Ecto neural progenitor cell (in vitro differentiated cells): ENCODE measurements around the gene PRKCE.
"Not testable (repeated sequence)": the region's sequence is repeated elsewhere in the genome, so short reads cannot be mapped to it uniquely, and the experiment has no call there.

Experiments
- DNase-seq: peaks from one replicate; pipeline ENCODE4 v3.0.0-alpha.2; 2018; ENCODE audit warnings: low spot score

The PRKCE gene

DNA sequence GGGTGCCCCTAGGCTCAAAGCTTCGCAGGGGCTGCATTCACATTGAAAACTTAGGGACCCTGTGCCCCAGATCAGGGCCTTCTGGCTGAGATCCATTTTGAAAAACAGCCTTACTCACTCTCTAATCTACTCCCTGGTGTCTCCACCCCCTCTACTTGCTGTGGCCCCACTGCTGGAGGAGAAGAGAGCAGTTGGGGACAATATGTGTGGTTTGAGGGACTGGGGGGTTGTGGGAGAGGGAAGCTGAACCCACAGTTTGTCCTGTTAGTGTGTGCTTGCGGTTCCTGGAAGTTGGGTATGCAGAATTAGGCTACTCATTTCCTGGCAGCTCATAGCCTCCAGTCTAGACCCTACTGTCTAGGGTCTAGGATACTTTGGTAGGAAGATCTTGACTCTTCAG lies 211.4 kb downstream of the PRKCE start:
- no peak for DNase-seq

GRCh38 chr2:45864121-45864520 lies 212.6 kb downstream of the PRKCE start:
- no peak for DNase-seq

DNA sequence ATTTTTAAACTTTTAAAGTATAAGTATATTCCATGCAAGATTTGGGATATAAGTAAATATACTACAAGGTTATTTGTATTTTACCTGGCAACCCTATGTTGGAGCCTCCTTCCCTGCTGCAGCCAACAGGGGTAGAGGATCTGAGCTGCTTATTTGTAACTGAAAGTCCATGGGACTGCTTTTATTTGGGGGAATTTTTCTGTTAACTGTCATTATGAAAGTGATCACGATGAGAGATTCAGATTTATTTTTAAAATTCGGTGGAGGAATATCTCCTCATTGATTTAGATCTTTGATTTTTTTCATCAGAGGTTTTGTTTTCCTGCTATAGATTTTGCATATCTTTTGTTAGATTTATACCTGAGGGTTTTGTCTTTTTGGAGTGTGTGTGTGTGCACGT lies 215.9 kb downstream of the PRKCE start:
- no peak for DNase-seq

- DNase-seq = no peak
Observed at GRCh38 chr2:45867800-45868199, 216.3 kb downstream of the PRKCE start.

DNA sequence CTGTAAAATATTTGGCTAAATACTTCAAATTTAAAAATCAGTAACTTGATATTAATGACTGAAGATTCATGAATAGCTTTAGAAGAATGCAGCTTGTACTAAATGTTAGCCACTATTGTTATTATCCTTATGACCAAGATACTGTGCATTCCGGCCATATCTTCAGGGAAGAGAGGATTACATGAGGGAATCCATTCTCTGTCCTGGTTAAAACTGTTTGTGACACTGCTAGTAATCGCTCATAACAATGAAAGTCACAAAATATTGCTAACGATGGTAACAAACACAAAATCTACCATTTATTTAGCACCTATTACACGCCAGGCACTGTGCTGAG lies 217.7 kb downstream of the PRKCE start:
- DNase-seq = no peak

DNA sequence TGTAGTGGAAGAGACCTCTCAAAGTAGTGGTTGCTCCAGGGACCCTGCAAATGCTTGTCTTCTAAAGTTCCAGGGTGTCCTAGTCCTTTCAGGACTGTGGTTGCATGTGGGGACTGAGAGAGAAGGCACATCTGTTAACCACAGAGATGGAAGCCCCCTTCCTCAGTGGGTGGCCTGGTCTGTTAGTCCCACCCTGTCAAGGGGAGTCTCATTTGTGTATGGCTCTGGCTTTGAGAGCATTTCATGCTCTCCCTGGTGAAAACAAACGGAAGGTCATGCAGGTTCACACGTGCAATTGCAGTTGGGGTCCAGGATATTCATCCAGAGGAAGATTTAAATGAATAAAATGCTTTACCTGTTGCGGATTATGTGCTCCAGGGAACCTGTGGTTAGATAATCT lies 219.6 kb downstream of the PRKCE start:
- no peak for DNase-seq

GRCh38 chr2:45871541-45871940 lies 220.1 kb downstream of the PRKCE start:
- no peak for DNase-seq

- DNase-seq = no peak
Observed at GRCh38 chr2:45872211-45872610, 220.7 kb downstream of the PRKCE start.

DNA sequence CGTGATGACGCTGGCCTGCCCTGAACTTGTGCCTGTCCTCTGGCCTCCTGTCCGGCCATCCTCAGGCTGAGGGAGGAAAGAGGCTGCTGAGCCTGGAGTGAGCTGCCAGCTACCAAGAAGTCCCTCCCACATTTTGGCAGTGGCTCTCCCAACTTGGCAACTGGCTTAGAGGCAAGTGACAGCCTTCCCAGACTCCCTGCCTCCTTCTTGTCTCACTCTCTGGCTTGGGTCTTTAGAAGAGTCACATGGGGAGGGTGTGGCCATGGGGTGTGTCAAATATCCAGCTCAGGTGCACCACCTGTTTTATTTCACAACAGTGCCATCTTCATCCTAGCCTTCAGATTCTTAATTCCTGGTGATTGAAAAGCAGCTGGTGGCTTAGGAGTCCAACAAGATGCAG lies 222.9 kb downstream of the PRKCE start:
- no peak for DNase-seq

DNA sequence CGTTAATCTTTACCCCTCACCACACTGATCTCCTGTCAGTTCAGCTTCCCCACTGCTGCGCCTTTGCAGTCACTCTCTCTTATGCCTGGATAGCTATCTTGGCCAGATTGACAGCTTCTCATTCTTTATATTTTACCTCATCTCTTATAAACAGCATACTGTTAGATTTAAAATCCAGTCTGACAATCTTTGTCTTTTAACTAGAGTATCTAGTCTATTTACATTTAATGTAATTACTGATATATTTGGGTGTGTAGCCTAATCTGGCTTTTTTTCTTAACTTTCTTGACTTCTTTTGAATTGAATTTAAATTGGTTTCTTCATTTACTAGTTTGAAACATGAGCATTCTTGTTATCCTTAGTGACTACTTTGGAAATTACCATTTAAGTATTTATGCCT lies 225.1 kb downstream of the PRKCE start:
- DNase-seq = no peak

GRCh38 chr2:45879406-45879805 lies 227.9 kb downstream of the PRKCE start:
- no peak for DNase-seq

GRCh38 chr2:45879936-45880335 lies 228.5 kb downstream of the PRKCE start:
- DNase-seq = no peak

DNA sequence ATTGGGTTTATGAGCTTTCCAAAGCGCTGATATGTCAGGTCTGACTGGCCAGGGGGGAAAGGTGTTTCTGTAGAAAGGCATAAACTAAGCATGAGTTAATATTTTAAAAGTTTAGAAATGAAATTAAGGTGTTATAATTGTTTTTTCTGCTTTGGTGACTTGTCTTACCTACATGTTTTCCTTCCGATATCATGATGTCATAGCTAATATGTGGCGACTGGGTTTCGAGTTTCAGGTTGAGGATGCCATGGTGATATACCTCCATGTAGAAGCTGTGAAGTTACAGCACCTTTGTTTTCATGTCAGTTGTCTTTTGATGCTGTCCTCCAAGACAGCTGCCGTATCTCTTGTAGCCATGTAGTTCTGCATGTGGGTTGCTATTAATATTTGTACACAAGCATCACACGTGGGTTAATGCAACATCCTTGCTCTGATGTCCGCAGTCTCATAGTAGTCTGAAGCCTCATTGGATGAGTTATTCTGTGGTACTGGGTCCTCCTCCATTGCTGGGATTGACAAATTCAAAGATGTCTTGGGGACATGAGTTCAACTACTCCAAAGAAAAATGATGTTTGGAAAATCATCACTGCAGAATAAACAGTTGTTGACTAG lies 230.6 kb downstream of the PRKCE start:
- DNase-seq = no peak

DNA sequence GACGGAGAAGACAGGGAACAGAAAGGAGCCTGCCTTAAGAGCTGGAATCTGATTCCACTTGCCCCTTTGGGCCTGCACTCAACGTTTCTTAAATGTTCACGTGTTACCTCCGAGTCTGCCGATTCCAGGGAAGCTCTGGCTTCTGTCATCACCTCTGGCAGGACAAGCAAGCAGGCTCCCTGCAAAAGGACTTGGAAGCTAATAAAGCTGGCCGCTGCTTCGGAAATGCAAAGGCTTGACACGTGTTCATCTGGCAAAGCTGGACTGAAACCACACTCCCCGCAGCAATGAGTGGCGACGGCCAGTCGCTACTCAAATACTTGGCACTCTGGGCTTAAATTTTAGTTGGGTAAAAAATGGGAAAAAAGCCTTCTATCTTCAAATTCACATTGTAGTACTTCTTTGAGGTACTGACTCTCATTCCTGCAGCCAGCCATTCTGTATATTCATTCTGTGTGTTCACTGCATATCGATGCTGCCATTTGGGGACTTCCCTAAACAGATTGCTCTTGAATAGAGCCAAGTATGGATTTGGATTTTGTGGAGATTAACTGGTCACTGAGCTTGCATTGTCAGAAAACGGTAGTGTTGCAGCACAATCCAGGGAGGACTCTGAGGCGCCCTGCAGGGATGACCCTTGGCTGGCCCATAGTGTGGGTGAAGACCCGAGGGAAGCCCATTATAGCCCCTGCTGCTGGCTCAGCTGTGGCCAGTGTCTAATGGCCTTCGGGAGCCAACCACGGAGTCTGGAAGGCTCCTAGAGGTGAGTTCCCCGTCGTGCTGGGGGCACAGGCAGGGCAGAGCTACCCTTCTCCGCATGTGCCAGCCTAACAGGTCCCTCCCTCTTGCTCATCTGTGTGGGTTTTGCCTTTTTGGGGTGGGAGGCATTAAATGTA lies 231.5 kb downstream of the PRKCE start:
- no peak for DNase-seq

- no peak for DNase-seq
Observed at GRCh38 chr2:45883603-45884000, 232.1 kb downstream of the PRKCE start.

GRCh38 chr2:45884126-45884525 lies 232.7 kb downstream of the PRKCE start:
- DNase-seq = no peak

DNA sequence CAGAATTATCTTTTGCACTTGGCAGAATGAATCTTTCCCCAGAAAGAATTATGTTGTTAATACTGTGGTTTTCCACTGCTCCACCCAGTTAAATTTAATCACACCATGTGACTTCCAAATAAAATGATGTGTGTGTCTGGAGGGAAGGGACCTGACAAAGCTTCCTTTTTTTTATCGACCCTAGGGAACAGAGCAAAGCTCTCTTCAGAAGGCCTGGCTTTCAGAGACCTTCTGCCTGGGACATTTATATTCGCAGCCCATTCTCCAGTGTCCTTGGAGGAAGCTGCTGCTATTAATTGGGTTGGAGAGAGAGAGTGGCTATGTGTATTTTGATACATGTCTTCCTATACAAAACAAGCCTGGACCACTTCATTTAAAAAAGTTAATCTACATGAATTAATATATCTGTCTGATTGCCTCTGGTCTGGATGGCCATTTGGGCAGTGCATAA lies 233.7 kb downstream of the PRKCE start:
- DNase-seq = no peak

- no peak for DNase-seq
Observed at GRCh38 chr2:45886171-45886663, 234.7 kb downstream of the PRKCE start.

DNA sequence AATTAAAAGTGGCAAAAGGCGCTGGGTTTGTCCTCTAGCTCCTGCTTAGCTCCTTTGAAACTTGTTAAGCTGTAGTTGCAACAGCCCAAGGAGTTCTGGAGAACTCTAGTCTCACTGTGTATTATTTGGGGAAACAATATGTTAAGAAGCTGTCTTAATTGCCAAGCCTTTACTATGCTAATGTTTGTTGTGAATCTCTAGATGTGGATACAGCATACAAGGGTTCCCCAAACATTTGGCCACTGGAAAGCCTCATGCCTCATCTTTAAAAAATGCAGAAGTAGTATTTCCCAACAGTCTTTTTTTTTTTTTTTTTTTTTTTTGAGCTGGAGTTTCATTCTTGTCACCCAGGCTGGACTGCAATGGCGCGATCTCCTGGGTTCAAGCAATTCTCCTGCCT lies 236.7 kb downstream of the PRKCE start:
- DNase-seq = no peak

GRCh38 chr2:45888641-45889040 lies 237.2 kb downstream of the PRKCE start:
- no peak for DNase-seq

DNA sequence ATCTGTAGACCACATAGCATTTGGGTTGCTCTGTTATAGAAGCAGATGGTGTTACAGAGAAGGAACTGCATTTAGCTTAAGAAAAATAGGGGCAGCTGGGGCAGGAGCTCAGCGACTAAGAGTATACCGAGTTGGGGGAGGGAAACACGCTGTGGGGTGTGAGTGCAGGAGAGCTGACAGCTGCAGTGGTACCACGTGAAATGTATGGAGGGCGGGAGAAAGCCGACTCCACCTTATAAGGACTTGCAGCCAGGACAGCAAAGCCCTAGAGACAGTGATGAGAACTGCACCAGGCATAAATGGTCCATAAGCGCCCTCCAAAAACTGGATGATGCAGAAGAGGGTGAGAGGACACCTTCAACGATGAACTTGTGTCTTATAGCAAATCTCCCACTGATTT lies 237.6 kb downstream of the PRKCE start:
- DNase-seq = no peak

DNA sequence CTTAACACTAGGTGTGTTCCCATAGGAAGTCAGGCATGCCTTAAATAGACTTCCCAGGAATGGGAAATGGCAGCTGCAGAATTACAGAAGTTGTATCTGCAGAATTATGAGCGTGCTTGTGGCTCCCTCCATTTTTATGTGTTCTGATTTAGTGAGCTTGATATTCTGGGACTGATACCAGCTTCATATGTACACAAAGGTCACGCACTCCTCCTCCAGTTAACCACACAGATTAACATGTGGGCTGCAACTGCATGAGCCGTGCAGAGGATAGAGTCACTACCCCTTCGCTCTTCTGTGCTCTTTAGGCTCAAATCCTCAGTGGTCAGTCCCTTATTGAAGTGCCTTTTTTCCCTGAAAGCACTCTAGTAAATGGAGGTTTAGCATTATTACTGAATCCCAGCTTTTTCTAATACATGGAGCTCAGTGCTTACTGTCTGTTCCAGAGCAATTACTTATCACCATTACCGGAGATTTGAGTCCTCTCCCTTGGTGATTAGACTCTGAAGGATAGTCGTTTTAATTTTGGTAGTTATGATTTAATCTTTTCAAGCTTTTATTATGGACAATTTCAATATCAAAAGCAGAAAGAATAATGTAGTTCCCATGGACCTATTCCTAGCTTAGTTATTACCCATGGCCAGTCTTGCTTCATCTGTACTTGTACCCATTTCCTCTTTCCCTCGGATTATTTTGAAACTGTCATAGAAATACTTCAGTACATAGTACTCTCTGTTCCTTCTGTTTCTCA lies 238.3 kb downstream of the PRKCE start:
- DNase-seq = no peak

DNA sequence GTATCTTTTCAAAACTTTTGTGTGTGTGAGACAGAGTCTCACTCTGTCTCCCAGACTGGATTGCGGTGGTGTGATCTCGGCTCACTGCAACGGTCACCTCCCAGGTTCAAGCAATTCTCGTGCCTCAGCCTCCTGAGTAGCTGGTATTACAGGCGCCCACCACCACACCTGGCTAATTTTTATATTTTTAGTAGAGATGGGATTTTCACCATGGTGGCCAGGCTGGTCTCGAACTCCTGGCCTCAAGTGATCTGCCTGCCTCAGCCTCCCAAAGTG lies 238.8 kb downstream of the PRKCE start:
- not testable (repeated sequence) for DNase-seq
